Neural progenitor cell (in vitro differentiated cells): ENCODE data around the gene TF. TPM values are rescaled to one million over a fixed set of nuclear protein-coding genes. Genes with fewer than 3 reads are reported as not detected.

ENCODE experiments used
- DNase-seq: peaks from one replicate; pipeline ENCODE4 v3.0.0-alpha.2; 2016; ENCODE audit warnings: low spot score
- H2AFZ ChIP-seq: fragments of 200-600 bp; sonication (generic); replicated peaks from 2 replicates; pipeline ENCODE4 v1.6.1; 2016; ENCODE audit warnings: antibody characterized with exemption
- H3F3A ChIP-seq: fragments of 200-600 bp; sonication (generic); 2 replicates; pipeline ENCODE4 v1.6.1; 2016; ENCODE audit warnings: antibody characterized with exemption, low read depth
- H3K27ac ChIP-seq: fragments of 200-600 bp; sonication (generic); 2 replicates; pipeline ENCODE4 v1.5.1; 2016; ENCODE audit warnings: mild to moderate bottlenecking
- H3K27me3 ChIP-seq: fragments of 200-600 bp; sonication (generic); 2 replicates; pipeline ENCODE4 v1.6.1; 2016; ENCODE audit warnings: mild to moderate bottlenecking, moderate library complexity
- H3K36me3 ChIP-seq: fragments of 200-600 bp; sonication (generic); 2 replicates; pipeline ENCODE4 v1.5.1; 2016
- H3K4me1 ChIP-seq: fragments of 200-600 bp; sonication (generic); 2 replicates; pipeline ENCODE4 v1.6.1; 2016; ENCODE audit warnings: mixed run types
- H3K4me2 ChIP-seq: fragments of 200-600 bp; sonication (generic); 2 replicates; pipeline ENCODE4 v1.6.1; 2016
- H3K4me3 ChIP-seq: fragments of 200-600 bp; sonication (generic); 2 replicates; pipeline ENCODE4 v1.5.1; 2016
- H3K79me2 ChIP-seq: fragments of 200-600 bp; sonication (generic); 2 replicates; pipeline ENCODE4 v1.6.1; 2016; ENCODE audit warnings: low read depth
- H3K9ac ChIP-seq: fragments of 200-600 bp; sonication (generic); 2 replicates; pipeline ENCODE4 v1.6.1; 2016
- H3K9me3 ChIP-seq: fragments of 200-600 bp; sonication (generic); 2 replicates; pipeline ENCODE4 v1.5.1; 2016; ENCODE audit warnings: low read depth
- H4K20me1 ChIP-seq: fragments of 200-600 bp; sonication (generic); 2 replicates; pipeline ENCODE4 v1.6.1; 2016; ENCODE audit warnings: low read depth
- H3K27ac Mint-ChIP-seq: 3 replicates; pipeline ENCODE4 v1.8.0; 2021; ENCODE audit warnings: mixed read lengths
- H3K27me3 Mint-ChIP-seq: 2 replicates; pipeline ENCODE4 v1.8.0; 2022; ENCODE audit warnings: low read depth, mild to moderate bottlenecking, inconsistent platforms, moderate library complexity, mixed read lengths; ENCODE audit not compliant: insufficient read depth
- H3K36me3 Mint-ChIP-seq: 3 replicates; pipeline ENCODE4 v1.8.0; 2021; ENCODE audit warnings: mixed read lengths
- H3K4me1 Mint-ChIP-seq: 3 replicates; pipeline ENCODE4 v1.8.0; 2021; ENCODE audit warnings: mixed read lengths
- H3K4me3 Mint-ChIP-seq: 3 replicates; pipeline ENCODE4 v1.8.0; 2021; ENCODE audit warnings: mild to moderate bottlenecking, moderate library complexity, mixed read lengths
- H3K9me3 Mint-ChIP-seq: 3 replicates; pipeline ENCODE4 v1.8.0; 2020; ENCODE audit warnings: mixed read lengths
- CTCF ChIP-seq: fragments of 200-600 bp; sonication (generic); IDR thresholded peaks from 2 replicates; pipeline ENCODE4 v1.5.1; 2017; ENCODE audit warnings: antibody characterized with exemption, mild to moderate bottlenecking
- EZH2 ChIP-seq: fragments of 200-600 bp; sonication (generic); IDR thresholded peaks from 2 replicates; pipeline ENCODE4 v1.6.1; 2017; ENCODE audit warnings: antibody characterized with exemption, mild to moderate bottlenecking, moderate library complexity
- EZH2phosphoT487 ChIP-seq: fragments of 200-600 bp; sonication (generic); IDR thresholded peaks from 2 replicates; pipeline ENCODE4 v1.6.1; 2017; ENCODE audit warnings: antibody characterized with exemption
- total RNA-seq: library from RNA; depleted of rRNA; stranded (reverse); fragments of >200 nt; gene quantifications from 2 replicates; pipeline ENCODE4 v1.2.3, GENCODE V29; 2015; ENCODE audit warnings: low replicate concordance

Gene TF
- total RNA-seq, 1 donor from 2014 or later: 0.77 TPM

GRCh38 chr3:133703915-133704314 is 42.3 kb upstream of the TF start:
- Histone ChIP-seq H3K9me3 (no peaks in the 10 kb centered on the region), H3K27ac (no peak overlapping the region), H4K20me1 (no peaks in the 10 kb centered on the region), H3K36me3 (no peaks in the 10 kb centered on the region), H3K4me2 (no peak overlapping the region), H3K9ac (no peak overlapping the region), H3K4me1 (no peaks in the 10 kb centered on the region), H3K27me3 (peaks cover 22% of the 10 kb centered on the region), H3F3A (no peaks in the 10 kb centered on the region), H3K79me2 (no peaks in the 10 kb centered on the region), H2AFZ (no peak overlapping the region), H3K4me3 (no peak overlapping the region)
- Mint-ChIP-seq H3K4me3 (no peak overlapping the region), H3K4me1 (peaks cover 7% of the 10 kb centered on the region), H3K27me3 (peaks cover 8% of the 10 kb centered on the region), H3K9me3 (no peaks in the 10 kb centered on the region), H3K27ac (no peak overlapping the region), H3K36me3 (no peaks in the 10 kb centered on the region)
- no peak for DNase-seq
- no peak for TF ChIP-seq CTCF

GRCh38 chr3:133706033-133706432 is 40.2 kb upstream of the TF start:
- peaks cover 24% of the 10 kb centered on the region for H3K27me3 ChIP-seq
- H3K4me3 ChIP-seq: no peak overlapping the region
- Mint-ChIP-seq H3K9me3 (no peaks in the 10 kb centered on the region), H3K4me1 (peaks cover 7% of the 10 kb centered on the region), H3K4me3 (no peak overlapping the region), H3K36me3 (no peaks in the 10 kb centered on the region), H3K27ac (no peak overlapping the region), H3K27me3 (peaks cover 10% of the 10 kb centered on the region)
- H4K20me1 ChIP-seq: no peaks in the 10 kb centered on the region
- H3K36me3 ChIP-seq: no peaks in the 10 kb centered on the region
- no peak overlapping the region for H3K9ac ChIP-seq
- no peak overlapping the region for H2AFZ ChIP-seq
- no peak for DNase-seq
- no peaks in the 10 kb centered on the region for H3F3A ChIP-seq
- no peaks in the 10 kb centered on the region for H3K9me3 ChIP-seq
- H3K4me1 ChIP-seq: no peaks in the 10 kb centered on the region
- no peak overlapping the region for H3K27ac ChIP-seq
- TF ChIP-seq EZH2phosphoT487: no peak
- no peak for TF ChIP-seq CTCF
- no peak for TF ChIP-seq EZH2
- H3K4me2 ChIP-seq: no peak overlapping the region
- H3K79me2 ChIP-seq: no peaks in the 10 kb centered on the region

GRCh38 chr3:133709139-133709750 is 36.9 kb upstream of the TF start:
- no peaks in the 10 kb centered on the region for H3F3A ChIP-seq
- no peak for DNase-seq
- Mint-ChIP-seq H3K9me3 (no peaks in the 10 kb centered on the region), H3K27ac (no peak overlapping the region), H3K27me3 (peaks cover 14% of the 10 kb centered on the region), H3K4me1 (peaks cover 2% of the 10 kb centered on the region), H3K4me3 (no peak overlapping the region), H3K36me3 (no peaks in the 10 kb centered on the region)
- TF ChIP-seq EZH2phosphoT487: no peak
- no peak for TF ChIP-seq EZH2
- no peak for TF ChIP-seq CTCF
- no peaks in the 10 kb centered on the region for H3K79me2 ChIP-seq
- no peaks in the 10 kb centered on the region for H4K20me1 ChIP-seq
- H3K27ac ChIP-seq: no peak overlapping the region
- H3K4me2 ChIP-seq: no peak overlapping the region
- H3K36me3 ChIP-seq: no peaks in the 10 kb centered on the region
- no peak overlapping the region for H2AFZ ChIP-seq
- no peak overlapping the region for H3K4me3 ChIP-seq
- no peak overlapping the region for H3K9ac ChIP-seq
- H3K27me3 ChIP-seq: peaks cover 24% of the 10 kb centered on the region
- H3K4me1 ChIP-seq: no peaks in the 10 kb centered on the region
- H3K9me3 ChIP-seq: no peaks in the 10 kb centered on the region
